Dermis blood vessel endothelial cell (primary cell): ENCODE measurements around the gene ACSS2. TPM values are rescaled to one million over a fixed set of nuclear protein-coding genes. Genes with fewer than 3 reads are reported as not detected.

Source experiments
- DNase-seq: peaks from one replicate; pipeline ENCODE4 v3.0.0; 2010
- total RNA-seq: library from RNA; depleted of rRNA; stranded (reverse); fragments of >200 nt; gene quantifications from 2 replicates; pipeline ENCODE4 v1.2.3, GENCODE V29; 2014

ACSS2 gene
- total RNA-seq, 1 donor from 2014 or later, result 72.3 TPM

- no peak for DNase-seq
Observed at GRCh38 chr20:34951252-34951651, 74.8 kb downstream of the ACSS2 start.

- no peak for DNase-seq
Observed at GRCh38 chr20:34951652-34952051, 75.2 kb downstream of the ACSS2 start.

GRCh38 chr20:34952671-34953070 lies 76.3 kb downstream of the ACSS2 start:
- DNase-seq, result peak; percentile 15

GRCh38 chr20:34953960-34954359 lies 77.5 kb downstream of the ACSS2 start:
- DNase-seq, result no peak

- peak; percentile 53 for DNase-seq
Observed at GRCh38 chr20:34954904-34955230, 78.5 kb downstream of the ACSS2 start.

- peak; percentile 98 for DNase-seq
Observed at GRCh38 chr20:34955231-34956040, 79.0 kb downstream of the ACSS2 start, which contains the start of the genes GSS and MYH7B. TSS of gene GSS (minus strand) at chr20:34955806. CDS start at chr20:34951852, 3,954 bp downstream. TSS of gene MYH7B (plus strand) at chr20:34955868. CDS start at chr20:34978006, 22,138 bp downstream.

- DNase-seq, result no peak
Observed at GRCh38 chr20:34956041-34956458, 79.6 kb downstream of the ACSS2 start.

- no peak for DNase-seq
Observed at GRCh38 chr20:34956751-34957472, 80.5 kb downstream of the ACSS2 start.

- no peak for DNase-seq
Observed at GRCh38 chr20:34964486-34964885, 88.1 kb downstream of the ACSS2 start.

- no peak for DNase-seq
Observed at GRCh38 chr20:34965051-34965450, 88.6 kb downstream of the ACSS2 start.

- DNase-seq, result no peak
Observed at GRCh38 chr20:34967421-34967820, 91.0 kb downstream of the ACSS2 start.

GRCh38 chr20:34968042-34968775 lies 91.8 kb downstream of the ACSS2 start:
- DNase-seq, result no peak

GRCh38 chr20:34970193-34970840 lies 93.9 kb downstream of the ACSS2 start:
- no peak for DNase-seq

- DNase-seq, result no peak
Observed at GRCh38 chr20:34970846-34971560, 94.6 kb downstream of the ACSS2 start.

GRCh38 chr20:34971561-34972235 lies 95.3 kb downstream of the ACSS2 start:
- DNase-seq, result no peak

GRCh38 chr20:34974246-34974645 lies 97.8 kb downstream of the ACSS2 start:
- DNase-seq, result no peak

GRCh38 chr20:34976286-34976685 lies 99.9 kb downstream of the ACSS2 start:
- no peak for DNase-seq
